ENCODE measurements around the gene ELAVL1. TPM values are rescaled to one million over a fixed set of nuclear protein-coding genes. Genes with fewer than 3 reads are reported as not detected.
A peak's percentile ranks its signal among the peaks of the same experiment; 100 is the strongest.

The ELAVL1 gene
- total and polyA plus RNA-seq, 2 experiments from 2014 or later = 81.6 to 143 TPM

GRCh38 chr19:7922836-7923195 lies 82.6 kb downstream of the ELAVL1 start:
- H3K36me3 Mint-ChIP-seq (ENCODE audit: low read depth) = peaks cover 14% of the 10 kb centered on the region; the same call in 1 of the 3 replicates
- H3K27ac Mint-ChIP-seq = no peak overlapping the region
- no peak for DNase-seq (ENCODE audit: low spot score)

GRCh38 chr19:7921967-7922835 lies 83.2 kb downstream of the ELAVL1 start:
- Histone ChIP-seq H4K20me1 (replicated peaks; ENCODE audit: insufficient read depth) (peaks cover 9% of the 10 kb centered on the region; the same call in 1 of the 2 replicates), H3K4me3 (no peak overlapping the region), H3K36me3 (ENCODE audit: insufficient read depth) (no peaks in the 10 kb centered on the region), H3K4me2 (no peak overlapping the region), H3K9me2 (ENCODE audit: insufficient read depth) (no peaks in the 10 kb centered on the region), H2AFZ (no peak overlapping the region), H3K79me2 (replicated peaks; ENCODE audit: insufficient read depth) (no peaks in the 10 kb centered on the region), H3K4me1 (ENCODE audit: insufficient read depth) (peaks cover 4% of the 10 kb centered on the region; the same call in 1 of the 2 replicates), H3K27me3 (ENCODE audit: insufficient read depth) (peaks cover 21% of the 10 kb centered on the region), H3F3A (replicated peaks; ENCODE audit: low read depth) (peaks cover 33% of the 10 kb centered on the region), H3K27ac (ENCODE audit: low read depth) (no peak overlapping the region)
- peaks cover 13% of the 10 kb centered on the region; the same call in 2 of the 3 replicates for H3K4me1 Mint-ChIP-seq
- peaks cover 14% of the 10 kb centered on the region; the same call in 1 of the 3 replicates for H3K36me3 Mint-ChIP-seq (ENCODE audit: low read depth)
- TF ChIP-seq, protein P1, sequence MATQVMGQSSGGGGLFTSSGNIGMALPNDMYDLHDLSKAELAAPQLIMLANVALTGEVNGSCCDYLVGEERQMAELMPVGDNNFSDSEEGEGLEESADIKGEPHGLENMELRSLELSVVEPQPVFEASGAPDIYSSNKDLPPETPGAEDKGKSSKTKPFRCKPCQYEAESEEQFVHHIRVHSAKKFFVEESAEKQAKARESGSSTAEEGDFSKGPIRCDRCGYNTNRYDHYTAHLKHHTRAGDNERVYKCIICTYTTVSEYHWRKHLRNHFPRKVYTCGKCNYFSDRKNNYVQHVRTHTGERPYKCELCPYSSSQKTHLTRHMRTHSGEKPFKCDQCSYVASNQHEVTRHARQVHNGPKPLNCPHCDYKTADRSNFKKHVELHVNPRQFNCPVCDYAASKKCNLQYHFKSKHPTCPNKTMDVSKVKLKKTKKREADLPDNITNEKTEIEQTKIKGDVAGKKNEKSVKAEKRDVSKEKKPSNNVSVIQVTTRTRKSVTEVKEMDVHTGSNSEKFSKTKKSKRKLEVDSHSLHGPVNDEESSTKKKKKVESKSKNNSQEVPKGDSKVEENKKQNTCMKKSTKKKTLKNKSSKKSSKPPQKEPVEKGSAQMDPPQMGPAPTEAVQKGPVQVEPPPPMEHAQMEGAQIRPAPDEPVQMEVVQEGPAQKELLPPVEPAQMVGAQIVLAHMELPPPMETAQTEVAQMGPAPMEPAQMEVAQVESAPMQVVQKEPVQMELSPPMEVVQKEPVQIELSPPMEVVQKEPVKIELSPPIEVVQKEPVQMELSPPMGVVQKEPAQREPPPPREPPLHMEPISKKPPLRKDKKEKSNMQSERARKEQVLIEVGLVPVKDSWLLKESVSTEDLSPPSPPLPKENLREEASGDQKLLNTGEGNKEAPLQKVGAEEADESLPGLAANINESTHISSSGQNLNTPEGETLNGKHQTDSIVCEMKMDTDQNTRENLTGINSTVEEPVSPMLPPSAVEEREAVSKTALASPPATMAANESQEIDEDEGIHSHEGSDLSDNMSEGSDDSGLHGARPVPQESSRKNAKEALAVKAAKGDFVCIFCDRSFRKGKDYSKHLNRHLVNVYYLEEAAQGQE (IDR thresholded peaks at IDR 0.05; ENCODE audit: unreplicated experiment) = no peak
- TF ChIP-seq, protein P2, sequence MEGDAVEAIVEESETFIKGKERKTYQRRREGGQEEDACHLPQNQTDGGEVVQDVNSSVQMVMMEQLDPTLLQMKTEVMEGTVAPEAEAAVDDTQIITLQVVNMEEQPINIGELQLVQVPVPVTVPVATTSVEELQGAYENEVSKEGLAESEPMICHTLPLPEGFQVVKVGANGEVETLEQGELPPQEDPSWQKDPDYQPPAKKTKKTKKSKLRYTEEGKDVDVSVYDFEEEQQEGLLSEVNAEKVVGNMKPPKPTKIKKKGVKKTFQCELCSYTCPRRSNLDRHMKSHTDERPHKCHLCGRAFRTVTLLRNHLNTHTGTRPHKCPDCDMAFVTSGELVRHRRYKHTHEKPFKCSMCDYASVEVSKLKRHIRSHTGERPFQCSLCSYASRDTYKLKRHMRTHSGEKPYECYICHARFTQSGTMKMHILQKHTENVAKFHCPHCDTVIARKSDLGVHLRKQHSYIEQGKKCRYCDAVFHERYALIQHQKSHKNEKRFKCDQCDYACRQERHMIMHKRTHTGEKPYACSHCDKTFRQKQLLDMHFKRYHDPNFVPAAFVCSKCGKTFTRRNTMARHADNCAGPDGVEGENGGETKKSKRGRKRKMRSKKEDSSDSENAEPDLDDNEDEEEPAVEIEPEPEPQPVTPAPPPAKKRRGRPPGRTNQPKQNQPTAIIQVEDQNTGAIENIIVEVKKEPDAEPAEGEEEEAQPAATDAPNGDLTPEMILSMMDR (conservative IDR thresholded peaks at IDR 0.05; ENCODE audit: low read depth in 2 of 2) = peak; percentile 31 to 34; a peak in 2 of 4 replicates
- H3K27me3 Mint-ChIP-seq (ENCODE audit: insufficient read depth, low read depth, poor library complexity) = peaks cover 37% of the 10 kb centered on the region
- no peaks in the 10 kb centered on the region for H3K9me3 Mint-ChIP-seq
- H3K27ac Mint-ChIP-seq = no peak overlapping the region
- ATAC-seq = no peak
- no peak for DNase-seq (ENCODE audit: low spot score)
- peak overlapping the region; percentile 21; the same call in 1 of the 3 replicates for H3K4me3 Mint-ChIP-seq

More at GRCh38 chr19:7922836-7923195, 82.6 kb downstream of the ELAVL1 start:
- no peak overlapping the region for H3K27ac ChIP-seq (ENCODE audit: low read depth)
- H3K79me2 ChIP-seq (replicated peaks; ENCODE audit: insufficient read depth) = no peaks in the 10 kb centered on the region
- no peaks in the 10 kb centered on the region for H3K36me3 ChIP-seq (ENCODE audit: insufficient read depth)
- peaks cover 9% of the 10 kb centered on the region; the same call in 1 of the 2 replicates for H4K20me1 ChIP-seq (replicated peaks; ENCODE audit: insufficient read depth)
- H3K27me3 Mint-ChIP-seq (ENCODE audit: insufficient read depth, low read depth, poor library complexity) = peaks cover 33% of the 10 kb centered on the region
- H3K4me1 ChIP-seq (ENCODE audit: insufficient read depth) = peaks cover 4% of the 10 kb centered on the region; the same call in 1 of the 2 replicates
- H3K4me2 ChIP-seq = no peak overlapping the region
- no peak for ATAC-seq
- no peak overlapping the region for H3K4me3 ChIP-seq
- H3K4me3 Mint-ChIP-seq = no peak overlapping the region
- no peak overlapping the region for H2AFZ ChIP-seq
- peaks cover 15% of the 10 kb centered on the region for H3K27me3 ChIP-seq (ENCODE audit: insufficient read depth)
- H3F3A ChIP-seq (replicated peaks; ENCODE audit: low read depth) = peaks cover 34% of the 10 kb centered on the region
- H3K9me2 ChIP-seq (ENCODE audit: insufficient read depth) = no peaks in the 10 kb centered on the region
- H3K9me3 Mint-ChIP-seq = no peaks in the 10 kb centered on the region
- no peak for TF ChIP-seq ZNF114 (CRISPR knock-in tag; IDR thresholded peaks at IDR 0.05)
- TF ChIP-seq, protein P2 (conservative IDR thresholded peaks at IDR 0.05; ENCODE audit: low read depth in 2 of 2) = no peak
- peaks cover 13% of the 10 kb centered on the region; the same call in 2 of the 3 replicates for H3K4me1 Mint-ChIP-seq
